Hematopoietic multipotent progenitor cell treated with erythropoietin and hydrocortisone succinate and interleukin-3 and kit ligand, for 6 days (in vitro differentiated cells): ENCODE data around the gene AP5M1.
"Not testable (repeated sequence)": the region's sequence is repeated elsewhere in the genome, so short reads cannot be mapped to it uniquely, and the experiment has no call there.

ENCODE experiments used
- DNase-seq: peaks from one replicate; pipeline ENCODE4 v3.0.0-alpha.2; 2015

AP5M1 gene

GRCh38 chr14:57268161-57269069 lies at the start of gene AP5M1, which contains the start of gene EXOC5:
AP5M1 (plus strand) TSS chr14:57268971; CDS start chr14:57269315, 344 bp downstream.
EXOC5 (minus strand) TSS chr14:57268905; CDS start chr14:57268648, 257 bp downstream.
- DNase-seq = peak; percentile 98

- DNase-seq = no peak
Measured at GRCh38 chr14:57221931-57222330, 46.8 kb upstream of the AP5M1 start.

- no peak for DNase-seq
Measured at GRCh38 chr14:57227083-57227482, 41.7 kb upstream of the AP5M1 start.

- not testable (repeated sequence) for DNase-seq
Measured at GRCh38 chr14:57228320-57228719, 40.5 kb upstream of the AP5M1 start.

GRCh38 chr14:57232006-57232405 lies 36.8 kb upstream of the AP5M1 start:
- DNase-seq = no peak

GRCh38 chr14:57240115-57240514 lies 28.7 kb upstream of the AP5M1 start:
- peak; percentile 24 for DNase-seq

GRCh38 chr14:57243320-57243719 lies 25.5 kb upstream of the AP5M1 start:
- DNase-seq = no peak

GRCh38 chr14:57244106-57244505 lies 24.7 kb upstream of the AP5M1 start:
- DNase-seq = no peak

- DNase-seq = no peak
Measured at GRCh38 chr14:57245941-57246340, 22.8 kb upstream of the AP5M1 start.

- DNase-seq = peak; percentile 14
Measured at GRCh38 chr14:57246933-57247657, 21.7 kb upstream of the AP5M1 start.

GRCh38 chr14:57254884-57255283 lies 13.9 kb upstream of the AP5M1 start:
- no peak for DNase-seq

GRCh38 chr14:57258221-57258620 lies 10.6 kb upstream of the AP5M1 start:
- DNase-seq = not testable (repeated sequence)

GRCh38 chr14:57259672-57260071 lies 9.1 kb upstream of the AP5M1 start:
- no peak for DNase-seq

- no peak for DNase-seq
Measured at GRCh38 chr14:57261604-57262003, 7.2 kb upstream of the AP5M1 start.

- DNase-seq = no peak
Measured at GRCh38 chr14:57262117-57262516, 6.7 kb upstream of the AP5M1 start.

- DNase-seq = no peak
Measured at GRCh38 chr14:57266065-57266464, 2.7 kb upstream of the AP5M1 start.

GRCh38 chr14:57273236-57273635 lies 4.5 kb downstream of the AP5M1 start:
- no peak for DNase-seq

- DNase-seq = no peak
Measured at GRCh38 chr14:57274551-57274950, 5.8 kb downstream of the AP5M1 start.

- DNase-seq = no peak
Measured at GRCh38 chr14:57275023-57275664, 6.4 kb downstream of the AP5M1 start.

GRCh38 chr14:57277062-57277461 lies 8.3 kb downstream of the AP5M1 start:
- no peak for DNase-seq

- peak; percentile 70 for DNase-seq
Measured at GRCh38 chr14:57287745-57288144, 19.0 kb downstream of the AP5M1 start.

- DNase-seq = no peak
Measured at GRCh38 chr14:57290751-57291150, 22.0 kb downstream of the AP5M1 start.
